ENCODE measurements around the gene CRIP3.

The CRIP3 gene

DNA sequence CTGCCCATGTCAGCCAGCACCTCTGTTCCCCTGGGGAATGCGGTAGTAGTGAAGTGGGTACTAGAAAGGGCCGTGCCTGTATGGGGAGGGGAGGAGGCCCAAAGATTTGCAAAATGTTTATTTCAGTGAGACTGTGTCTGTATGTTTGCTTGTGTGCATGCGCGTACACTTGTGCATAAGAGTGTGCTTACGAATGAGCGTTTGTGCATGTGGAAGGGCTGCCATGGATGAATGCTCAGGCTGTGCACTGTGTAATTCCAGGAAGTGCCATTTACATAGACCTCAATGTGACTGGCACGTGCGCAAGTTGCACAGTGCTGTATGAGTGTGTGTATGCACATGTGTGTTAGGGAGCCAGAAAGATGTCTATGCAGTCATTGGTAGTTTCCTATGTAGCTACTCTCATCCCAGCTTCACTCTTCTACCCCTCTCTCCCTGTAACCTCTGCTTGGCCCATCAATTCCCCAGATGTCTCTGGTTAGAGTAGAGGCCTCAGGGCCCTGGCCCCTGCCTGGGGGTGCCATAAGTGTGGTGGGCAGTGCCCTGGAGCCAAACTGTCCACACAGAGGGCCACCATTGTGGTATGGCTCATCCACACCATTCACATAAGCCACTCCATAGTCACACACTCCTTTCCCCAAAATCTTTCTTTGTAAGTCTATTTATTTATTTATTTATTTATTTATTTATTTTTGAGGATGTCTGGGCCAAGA is 37.4 kb downstream of the CRIP3 start:
- DNase-seq = no peak

DNA sequence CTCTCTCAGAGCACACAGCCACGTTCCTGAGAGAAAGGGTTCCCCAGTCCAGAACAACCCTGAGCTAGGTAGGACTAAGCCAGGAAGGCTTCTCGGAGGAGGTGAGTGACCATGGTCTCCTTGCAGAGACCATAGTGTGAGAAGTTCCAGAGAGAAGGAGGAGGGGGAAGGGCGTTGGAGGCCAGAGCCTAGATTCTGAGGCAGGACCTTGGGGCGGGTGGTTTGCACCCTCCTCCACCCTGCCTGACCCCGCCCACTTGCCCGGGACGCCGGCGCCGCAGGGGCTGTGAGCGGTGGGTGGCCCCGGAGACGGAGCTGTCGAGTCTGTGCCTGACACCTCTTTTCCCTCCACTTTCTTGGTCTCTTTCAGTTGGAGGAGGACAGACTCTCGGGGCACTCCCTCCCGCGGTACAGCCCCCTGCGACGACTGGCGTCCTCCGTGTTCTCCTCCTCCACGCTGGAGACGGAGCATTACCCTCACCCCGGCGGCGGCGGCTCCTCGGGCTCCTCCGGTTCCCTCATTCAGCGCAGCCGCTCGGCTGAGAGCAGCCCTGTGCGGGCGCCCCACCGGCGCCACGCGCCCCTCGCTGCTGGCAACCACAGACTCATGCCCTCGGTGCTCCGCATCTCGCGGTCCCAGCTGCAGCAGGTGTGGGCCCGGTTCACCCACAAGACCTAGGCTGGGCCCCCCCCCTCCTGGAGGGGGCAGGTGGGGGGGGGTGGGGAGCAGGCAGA is 39.2 kb downstream of the CRIP3 start:
- peak; percentile 71 for DNase-seq

DNA sequence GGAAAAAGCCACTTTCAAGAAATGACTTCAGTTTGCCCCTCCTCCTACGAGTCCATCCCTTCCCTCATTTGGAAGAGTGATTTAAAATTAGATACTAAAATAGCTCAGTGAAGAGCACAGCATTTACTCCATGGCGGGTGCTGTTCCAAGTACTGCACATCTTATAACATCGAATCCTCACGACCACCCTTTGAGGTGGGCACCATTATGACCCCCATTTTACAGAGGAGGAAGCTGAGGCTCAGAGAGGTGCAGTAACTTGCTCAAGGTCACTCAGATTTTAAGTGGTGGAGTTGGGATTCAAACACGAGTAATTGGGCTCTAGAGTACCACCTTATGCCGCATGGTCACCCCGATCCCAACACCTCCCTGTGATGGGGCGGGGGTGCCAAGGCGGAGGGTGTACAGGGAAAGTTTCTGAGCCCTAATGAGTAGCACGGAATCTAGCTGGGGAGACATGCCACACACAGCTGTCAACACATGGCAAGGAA is 39.8 kb downstream of the CRIP3 start:
- no peak for DNase-seq

DNA sequence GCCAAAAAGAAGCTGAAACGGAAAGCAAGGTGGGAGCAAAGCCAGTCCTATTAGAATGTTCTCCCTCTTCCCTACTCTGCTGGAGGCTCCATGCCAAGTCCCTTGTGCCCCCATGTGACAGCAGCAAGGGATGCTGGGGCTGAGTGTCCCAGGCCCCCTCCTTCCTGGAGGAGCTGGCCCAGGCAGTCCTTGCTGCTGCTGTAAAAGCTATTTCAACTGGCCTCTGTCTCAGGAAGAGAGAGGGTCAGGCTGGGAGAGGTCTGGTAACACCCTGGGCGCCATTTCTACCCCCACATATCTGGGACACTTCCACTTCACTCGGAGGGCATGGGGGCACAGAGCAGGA is 40.3 kb downstream of the CRIP3 start:
- DNase-seq = peak; percentile 90

DNA sequence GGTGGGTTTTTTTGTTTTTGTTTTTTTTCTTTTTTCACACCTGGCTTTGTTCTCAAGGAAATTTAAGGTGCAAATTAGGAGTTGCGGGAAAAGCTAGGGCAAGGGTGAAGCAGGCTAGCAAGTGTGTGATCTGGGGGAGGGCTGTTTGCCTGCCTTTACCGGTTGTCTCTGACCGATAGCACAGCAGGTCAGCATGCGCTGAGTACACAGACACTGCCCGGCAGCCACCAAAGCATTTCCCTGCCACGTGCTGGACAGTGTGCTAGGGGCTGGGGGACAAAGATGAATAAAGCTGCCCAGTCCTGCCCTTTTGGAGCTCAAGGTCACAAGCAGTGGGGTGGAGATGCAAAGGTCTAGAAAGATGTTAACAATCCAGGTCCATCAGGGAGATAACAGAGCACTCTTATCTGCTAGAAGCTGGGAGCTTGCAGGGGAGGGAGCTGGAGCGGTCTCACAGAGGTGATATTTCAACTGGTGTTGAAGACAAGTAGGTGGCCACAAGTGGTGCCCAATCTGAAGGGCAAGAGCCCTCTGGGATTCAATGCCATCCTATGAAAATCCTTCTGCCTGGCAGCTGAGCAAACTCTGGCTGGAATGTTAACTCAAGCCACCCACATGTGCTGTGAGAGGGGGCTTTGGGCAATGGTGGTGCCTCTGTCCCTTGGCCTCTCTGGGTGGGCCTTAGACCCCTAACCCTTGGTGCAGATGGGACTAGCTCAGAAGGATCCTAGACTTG is 40.8 kb downstream of the CRIP3 start:
- DNase-seq = peak; percentile 90

DNA sequence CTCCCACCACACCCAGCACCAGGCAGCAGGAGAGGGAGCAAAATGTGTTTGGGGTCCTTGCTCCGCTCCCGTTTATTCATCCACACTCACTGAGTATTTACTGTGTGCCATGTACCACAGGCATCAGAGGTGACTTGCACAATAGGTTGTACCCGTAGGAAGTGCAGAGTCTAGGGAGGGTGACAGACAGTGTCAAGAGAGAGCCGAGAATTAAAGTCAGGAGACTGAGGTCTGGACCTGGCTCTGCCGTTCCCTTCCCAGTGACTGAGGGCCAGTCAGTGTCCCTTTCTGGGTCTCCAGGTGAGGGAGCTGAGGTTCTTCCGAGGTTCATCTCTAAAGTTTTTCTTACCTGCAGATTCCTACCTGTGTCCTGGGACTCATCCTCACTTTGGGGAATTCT is 43.1 kb downstream of the CRIP3 start:
- no peak for DNase-seq

DNA sequence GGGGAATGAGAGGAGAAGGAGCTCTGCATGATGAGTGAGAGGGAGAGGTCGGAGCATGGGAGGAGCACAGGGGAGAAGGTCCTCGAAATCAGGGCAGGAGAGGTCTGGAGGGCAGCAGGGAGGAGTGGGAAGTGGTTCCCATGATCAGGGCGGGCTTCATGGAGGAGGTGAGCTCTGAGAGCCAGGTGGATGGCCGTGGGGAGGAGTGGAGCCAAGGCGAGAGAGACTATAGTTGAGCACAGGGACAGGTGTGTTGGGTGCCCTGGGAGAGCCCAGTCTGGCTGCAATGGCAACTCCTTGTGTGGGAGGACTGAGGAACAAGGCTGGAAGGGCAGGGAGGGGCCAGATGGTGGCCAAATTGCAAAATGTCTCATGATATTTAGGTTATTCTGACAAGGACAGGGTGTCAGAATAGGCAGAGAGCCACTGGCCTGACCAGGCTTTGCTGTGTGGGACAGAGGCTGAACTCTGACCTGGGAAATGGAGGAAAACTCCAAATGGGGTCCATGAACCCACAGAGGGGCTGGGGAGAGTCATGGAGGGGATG is 44.0 kb downstream of the CRIP3 start:
- DNase-seq = no peak

DNA sequence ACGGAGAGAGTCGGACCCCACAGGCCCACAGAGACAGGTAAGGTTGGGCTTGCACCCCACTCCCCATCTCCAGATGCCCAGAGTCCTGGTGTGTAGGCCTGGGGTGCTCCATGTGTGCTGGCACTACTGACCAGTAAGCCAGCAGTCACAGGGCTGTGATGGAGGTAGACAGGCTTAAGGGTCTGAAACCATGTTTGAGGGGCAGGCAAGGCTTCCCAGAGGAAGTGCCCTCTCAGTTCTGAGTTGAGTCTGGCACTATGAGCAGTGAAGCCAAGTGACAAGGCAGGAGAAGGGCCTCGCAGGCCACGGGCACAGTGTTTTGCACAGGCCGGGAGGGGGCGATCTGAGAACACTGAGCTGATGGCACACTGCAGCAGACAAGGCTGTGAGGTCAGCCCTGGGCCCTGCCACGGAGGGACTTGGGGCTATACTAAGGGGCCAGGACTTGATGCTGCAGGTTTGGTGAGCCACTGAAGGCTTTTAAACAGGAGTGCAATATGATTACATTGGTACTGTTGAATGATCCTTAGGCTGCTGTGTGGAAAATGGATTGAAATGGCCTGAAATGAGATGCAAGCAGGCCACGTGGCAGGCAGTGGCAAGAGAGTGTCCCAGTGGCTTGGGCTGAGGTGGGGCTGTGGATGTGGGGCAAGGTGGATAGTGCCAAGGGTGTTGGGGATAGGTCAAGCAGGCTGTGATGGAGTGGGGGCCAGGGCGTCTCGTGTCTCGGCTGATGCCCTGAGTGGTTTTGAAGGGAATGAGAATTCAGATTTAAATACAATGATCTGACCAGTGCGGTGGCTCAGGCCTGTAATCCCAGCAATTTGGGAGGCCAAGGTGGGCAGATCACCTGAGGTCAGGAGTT is 45.1 kb downstream of the CRIP3 start:
- DNase-seq = peak; percentile 77

DNA sequence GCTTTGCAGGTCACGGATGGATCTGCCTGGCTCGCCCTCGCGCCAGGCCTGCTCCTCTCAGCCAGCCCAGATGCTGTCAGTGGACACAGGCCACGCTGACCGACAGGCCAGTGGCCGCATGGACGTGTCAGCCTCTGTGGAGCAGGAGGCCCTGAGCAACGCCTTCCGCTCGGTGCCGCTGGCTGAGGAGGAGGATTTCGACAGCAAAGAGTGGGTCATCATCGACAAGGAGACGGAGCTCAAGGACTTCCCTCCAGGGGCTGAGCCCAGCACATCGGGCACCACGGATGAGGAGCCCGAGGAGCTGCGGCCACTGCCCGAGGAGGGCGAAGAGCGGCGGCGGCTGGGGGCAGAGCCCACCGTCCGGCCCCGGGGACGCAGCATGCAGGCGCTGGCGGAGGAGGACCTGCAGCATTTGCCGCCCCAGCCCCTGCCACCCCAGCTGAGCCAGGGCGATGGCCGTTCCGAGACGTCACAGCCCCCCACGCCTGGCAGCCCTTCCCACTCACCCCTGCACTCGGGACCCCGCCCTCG is 45.8 kb downstream of the CRIP3 start:
- DNase-seq = no peak

DNA sequence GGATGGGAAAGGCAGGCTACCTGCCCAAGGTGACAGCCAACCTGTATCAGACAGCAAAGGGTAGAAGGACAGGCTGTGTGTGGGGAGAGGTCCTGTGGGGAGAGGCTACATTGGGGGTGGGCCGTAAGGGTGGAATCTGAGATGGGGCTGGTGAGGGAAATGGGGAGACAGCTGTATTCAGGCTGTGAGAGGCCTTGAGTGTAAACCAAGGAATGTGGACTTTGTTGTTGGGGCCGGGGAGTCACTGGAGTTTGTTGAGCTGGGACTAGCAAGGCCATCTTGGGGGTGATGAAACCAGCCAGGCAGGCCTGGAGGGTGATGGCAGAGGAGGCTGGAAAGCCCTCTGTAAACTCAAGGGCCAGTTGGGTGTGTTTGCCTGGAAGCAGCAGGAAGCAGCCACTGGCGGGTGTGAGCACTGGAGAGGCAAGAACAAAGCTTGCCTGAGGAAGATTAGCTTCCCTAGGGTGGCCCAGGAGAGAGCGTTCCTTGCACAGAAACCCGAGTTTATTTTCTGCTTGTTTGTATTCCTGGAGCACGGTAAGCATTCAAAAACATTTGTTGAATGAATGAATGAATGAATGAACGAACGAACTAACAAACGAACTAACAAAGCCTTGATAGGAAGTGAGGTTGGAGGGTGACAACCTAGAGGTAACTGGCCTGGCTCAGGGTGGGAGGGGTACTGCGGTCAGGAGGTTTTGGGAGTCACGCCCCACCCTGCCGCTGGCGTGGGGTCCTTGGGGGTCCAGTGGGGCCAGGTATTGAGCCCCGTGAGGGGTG is 46.4 kb downstream of the CRIP3 start:
- DNase-seq = no peak

DNA sequence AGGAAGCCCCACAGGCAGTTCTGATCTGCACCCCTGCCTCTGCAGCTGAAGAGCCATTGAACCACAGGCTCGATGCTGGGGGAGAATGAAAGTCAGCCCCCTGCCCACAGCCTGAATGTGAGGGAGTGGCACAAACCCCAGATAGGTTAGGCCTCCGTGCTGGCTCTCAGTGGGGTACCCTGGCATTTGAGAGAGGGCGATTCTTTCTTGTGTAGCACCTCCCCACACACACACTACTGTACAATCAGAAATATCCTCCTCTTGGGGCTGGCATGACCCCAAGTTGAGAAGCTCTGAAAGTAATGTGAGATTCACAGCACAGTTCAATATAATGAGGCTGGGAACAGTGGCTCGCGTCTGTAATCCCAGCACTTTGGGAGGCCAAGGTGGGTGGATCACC is 47.4 kb downstream of the CRIP3 start:
- no peak for DNase-seq

DNA sequence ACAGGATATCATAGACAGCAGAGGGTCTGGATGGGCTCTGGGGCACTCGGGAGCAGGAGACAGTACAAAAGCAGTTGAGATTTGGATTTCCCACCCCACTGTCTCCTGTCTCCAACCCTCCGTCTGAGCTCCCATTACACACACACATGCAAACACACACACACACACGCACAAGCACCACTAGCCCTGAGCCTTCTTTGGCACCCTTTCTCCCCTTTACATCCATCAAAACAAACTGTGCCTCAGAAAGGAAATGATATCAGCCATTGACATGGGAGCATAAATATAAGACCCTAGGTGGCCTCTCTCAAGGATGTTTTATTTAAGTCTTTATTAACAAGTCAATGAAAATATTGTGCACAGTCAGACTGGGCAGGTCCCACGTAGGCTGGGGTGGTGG is 47.8 kb downstream of the CRIP3 start:
- no peak for DNase-seq

DNA sequence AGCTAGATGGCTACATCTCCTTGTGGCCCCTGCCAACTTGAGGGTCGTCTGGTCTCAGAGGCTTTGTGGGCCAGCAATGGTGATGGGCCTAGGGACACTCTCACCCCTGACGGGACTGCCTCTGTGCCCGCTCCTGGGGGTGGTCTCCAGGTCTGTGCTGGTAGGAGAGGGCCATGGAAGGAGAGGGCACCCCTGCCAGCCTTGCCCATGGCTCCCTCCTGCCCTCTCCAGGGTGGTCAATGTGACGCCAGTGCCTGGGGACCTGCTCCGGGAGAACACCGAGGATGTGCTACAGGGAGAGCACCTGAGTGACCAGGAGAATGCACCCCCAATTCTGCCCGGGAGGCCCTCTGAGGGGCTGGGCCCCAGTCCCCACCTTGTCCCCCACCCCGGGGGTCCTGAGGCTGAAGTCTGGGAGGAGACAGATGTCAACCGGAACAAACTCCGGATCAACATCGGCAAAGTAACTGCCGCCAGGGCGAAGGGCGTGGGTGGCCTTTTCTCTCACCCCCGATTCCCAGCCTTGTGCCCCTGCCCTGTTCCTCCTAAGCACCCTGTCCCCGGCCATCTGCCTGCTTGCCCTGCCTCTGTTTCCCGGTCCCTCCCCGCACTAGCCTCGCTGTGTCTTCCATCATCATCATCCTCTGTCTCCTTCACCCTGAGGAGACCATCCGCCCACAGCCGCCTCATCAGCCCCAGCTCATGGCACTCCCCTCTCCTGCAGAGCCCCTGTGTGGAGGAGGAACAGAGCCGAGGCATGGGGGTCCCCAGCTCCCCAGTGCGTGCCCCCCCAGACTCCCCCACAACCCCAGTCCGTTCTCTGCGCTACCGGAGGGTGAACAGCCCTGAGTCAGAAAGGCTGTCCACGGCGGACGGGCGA is 49.6 kb downstream of the CRIP3 start:
- no peak for DNase-seq

DNA sequence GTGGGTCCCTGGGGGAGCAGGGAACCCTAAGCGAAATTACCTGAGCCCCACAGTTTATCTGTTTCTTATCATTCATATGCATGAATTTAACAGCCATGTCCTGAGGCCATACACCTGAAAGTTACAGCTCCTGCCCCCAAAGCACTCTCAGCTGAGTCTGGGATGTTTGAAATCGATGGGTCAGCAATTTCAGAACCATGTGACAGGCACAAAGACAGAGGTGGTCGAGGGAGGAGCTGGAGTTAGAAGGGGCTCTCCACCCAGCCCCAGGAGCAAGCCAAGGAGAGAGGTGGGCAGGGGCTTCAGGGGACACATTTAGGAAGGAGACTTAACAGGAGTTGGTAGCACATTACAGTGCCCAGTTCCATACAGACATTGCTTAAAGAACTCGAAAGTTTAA is 50.4 kb downstream of the CRIP3 start:
- no peak for DNase-seq

DNA sequence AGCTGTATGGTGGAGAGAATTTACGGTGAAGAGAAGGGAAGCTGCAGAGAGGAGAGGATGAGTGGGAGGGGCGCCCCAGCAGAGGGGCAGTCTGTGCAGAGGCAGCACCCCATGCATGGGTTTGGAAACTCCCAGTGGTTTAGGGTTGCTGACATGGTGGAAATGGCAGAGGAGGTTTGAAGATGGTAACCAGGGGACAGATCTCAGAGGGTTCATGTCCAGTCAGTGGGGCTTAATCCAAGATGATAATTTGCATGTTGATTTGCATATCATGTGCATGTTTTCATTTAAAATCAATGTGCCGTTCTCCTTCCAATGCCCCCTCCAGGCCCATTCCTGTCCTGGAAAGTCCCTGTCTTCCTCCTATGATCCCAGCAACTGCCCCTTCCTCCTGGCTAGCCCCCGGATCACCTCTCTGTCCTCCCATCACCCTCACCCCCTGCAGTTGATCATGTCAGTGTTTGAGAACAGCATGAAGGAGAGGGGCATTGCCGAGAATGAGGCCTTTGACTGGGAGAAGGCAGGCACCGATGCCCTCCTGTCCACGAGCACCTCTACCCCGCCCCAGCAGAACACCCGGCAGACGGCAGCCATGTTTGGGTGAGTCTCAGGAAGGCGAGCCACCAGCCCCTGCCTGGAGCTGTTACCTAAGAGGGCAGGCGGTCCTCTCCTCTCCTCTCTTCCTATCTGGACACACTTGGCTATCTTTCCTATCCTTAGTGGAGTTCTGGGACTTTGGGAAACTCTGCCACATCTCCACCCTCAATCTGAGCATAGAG is 51.1 kb downstream of the CRIP3 start:
- no peak for DNase-seq

DNA sequence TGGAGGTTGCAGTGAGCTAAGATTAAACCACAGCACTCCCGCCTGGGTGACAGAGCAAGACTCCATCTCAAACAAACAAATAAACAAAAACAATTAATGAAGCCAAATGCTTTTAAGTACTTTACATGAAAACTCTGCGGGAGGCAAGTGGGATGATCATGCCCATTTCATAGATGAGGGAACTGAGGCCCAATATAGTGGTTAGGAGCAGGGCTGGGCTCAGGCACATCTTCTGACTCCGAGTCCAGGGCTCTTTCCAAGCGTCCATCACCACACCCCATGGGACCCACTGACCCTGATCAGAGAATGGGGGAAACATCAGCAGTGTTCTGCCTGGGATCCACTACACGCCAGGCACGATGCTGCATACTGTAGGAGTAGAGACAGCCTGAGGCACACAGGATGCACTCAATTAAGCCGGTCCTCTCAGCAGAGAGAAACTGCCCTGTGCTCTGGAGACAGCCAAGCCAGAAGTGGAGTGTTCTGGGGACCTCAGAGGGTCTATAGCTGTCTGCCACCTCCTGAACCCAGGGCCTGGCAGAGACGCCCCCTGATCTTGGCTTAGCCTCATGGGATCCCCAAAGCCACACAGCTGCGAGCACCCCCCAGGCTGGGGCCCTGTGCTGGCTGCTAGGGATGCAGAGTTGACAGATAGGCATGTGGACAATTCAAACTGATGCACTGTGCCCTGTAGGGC is 51.8 kb downstream of the CRIP3 start:
- DNase-seq = no peak

Data from NCI-H1092 treated with DMSO at 0.1 percent for 48 hours (cell line).